ENCODE data around the gene FES. TPM values are rescaled to one million over a fixed set of nuclear protein-coding genes. Genes with fewer than 3 reads are reported as not detected.
"Not testable (repeated sequence)": the region's sequence is repeated elsewhere in the genome, so short reads cannot be mapped to it uniquely, and the experiment has no call there.

FES gene
- total RNA-seq, 4 donors from 2014 or later = 3.6 to 17.9 (median 11.0) TPM

DNA sequence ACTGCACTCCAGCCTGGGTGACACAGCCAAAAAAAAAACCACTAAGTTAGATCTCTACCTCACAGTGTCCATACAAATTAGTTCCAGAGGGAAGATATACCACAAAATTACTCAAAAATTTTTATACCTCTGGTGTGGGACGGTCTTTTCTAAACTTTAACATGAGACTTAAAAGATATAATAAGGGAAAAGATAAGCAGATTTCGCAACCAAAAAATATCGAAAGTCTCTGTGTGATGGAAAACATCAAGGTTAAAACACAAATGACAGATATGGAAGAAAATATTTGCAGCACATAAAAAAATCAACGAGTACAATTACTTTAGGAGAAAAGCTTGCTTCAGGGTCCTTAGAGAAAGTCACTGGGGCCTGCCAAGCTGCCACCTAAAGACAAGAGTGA, 37.6 kb downstream of the FES start:
- TF ChIP-seq, protein P1, sequence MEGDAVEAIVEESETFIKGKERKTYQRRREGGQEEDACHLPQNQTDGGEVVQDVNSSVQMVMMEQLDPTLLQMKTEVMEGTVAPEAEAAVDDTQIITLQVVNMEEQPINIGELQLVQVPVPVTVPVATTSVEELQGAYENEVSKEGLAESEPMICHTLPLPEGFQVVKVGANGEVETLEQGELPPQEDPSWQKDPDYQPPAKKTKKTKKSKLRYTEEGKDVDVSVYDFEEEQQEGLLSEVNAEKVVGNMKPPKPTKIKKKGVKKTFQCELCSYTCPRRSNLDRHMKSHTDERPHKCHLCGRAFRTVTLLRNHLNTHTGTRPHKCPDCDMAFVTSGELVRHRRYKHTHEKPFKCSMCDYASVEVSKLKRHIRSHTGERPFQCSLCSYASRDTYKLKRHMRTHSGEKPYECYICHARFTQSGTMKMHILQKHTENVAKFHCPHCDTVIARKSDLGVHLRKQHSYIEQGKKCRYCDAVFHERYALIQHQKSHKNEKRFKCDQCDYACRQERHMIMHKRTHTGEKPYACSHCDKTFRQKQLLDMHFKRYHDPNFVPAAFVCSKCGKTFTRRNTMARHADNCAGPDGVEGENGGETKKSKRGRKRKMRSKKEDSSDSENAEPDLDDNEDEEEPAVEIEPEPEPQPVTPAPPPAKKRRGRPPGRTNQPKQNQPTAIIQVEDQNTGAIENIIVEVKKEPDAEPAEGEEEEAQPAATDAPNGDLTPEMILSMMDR (IDR thresholded peaks at IDR 0.05) = no peak
- no peak for TF ChIP-seq POLR2A (IDR thresholded peaks at IDR 0.05)
- WGBS, 2 donors = 86 to 89% methylated on average over 4 of the region's 4 CpGs
- no peak for DNase-seq (ENCODE audit: low spot score in 2 of 2)
- H3K4me3 ChIP-seq (ENCODE audit: low read depth, poor library complexity, severe bottlenecking) = no peak overlapping the region
- intact Hi-C loops (cut with DNase I; ENCODE audit: low total_unique reads) = no loop called here

DNA sequence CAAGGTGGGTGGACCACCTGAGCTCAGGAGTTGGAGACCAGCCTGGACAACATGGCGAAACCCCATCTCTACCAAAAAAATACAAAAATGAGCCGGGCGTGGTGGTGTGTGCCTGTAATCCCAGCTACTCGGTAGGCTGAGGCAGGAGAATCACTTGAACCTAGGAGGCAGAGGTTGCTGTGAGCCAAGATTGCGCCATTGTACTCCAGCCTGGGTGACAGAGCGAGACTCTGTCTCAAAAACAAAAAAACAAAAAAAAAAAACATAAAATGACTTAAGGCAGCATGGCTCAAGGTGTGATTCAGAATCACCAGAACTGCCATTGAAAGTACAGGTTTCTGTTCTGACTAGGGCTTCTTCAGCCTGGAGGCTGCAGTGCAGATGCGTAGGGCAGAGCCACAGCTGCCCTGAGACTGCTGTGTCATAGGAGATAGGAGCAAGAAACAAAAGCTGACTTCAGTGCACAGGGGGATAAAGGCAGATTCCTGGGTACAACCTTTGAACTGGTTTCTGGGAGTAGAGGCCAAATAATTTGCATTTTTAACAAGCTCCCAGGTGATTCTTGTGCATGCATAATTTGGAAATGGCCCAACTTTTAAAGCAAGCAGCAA, 38.5 kb downstream of the FES start:
- WGBS, 2 donors = 92% methylated on average over 7 of the region's 7 CpGs
- intact Hi-C loops (cut with DNase I; ENCODE audit: low total_unique reads); H3K4me3 ChIP-seq (ENCODE audit: low read depth, poor library complexity, severe bottlenecking); DNase-seq (ENCODE audit: low spot score in 2 of 2): not testable (repeated sequence)

DNA sequence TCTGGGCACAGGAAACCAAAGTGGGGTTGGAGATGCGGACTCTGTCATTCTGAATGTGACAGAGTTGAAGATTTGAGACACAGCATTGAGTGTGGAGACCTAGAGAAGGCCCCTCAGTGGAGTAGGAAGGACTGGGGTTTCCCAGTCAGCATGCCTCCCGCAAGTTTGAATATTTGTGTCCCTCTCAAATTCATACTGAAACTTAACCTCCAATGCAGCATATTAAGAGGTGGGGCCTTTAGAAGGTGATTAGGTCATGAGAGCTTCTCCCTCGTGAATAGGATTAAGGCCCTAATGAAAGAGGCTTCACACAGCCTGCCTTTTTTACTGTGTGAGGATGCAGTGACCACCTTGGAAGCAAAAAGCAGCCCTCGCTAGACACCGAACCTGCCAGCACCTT, 40.1 kb downstream of the FES start:
- no peak for DNase-seq (ENCODE audit: low spot score in 2 of 2)
- WGBS, 2 donors = 87 to 91% methylated on average over 5 of the region's 5 CpGs
- TF ChIP-seq POLR2A (IDR thresholded peaks at IDR 0.05) = no peak
- TF ChIP-seq, protein P1 (IDR thresholded peaks at IDR 0.05) = no peak
- H3K4me3 ChIP-seq (ENCODE audit: low read depth, poor library complexity, severe bottlenecking) = no peak overlapping the region
- intact Hi-C loops (cut with DNase I; ENCODE audit: low total_unique reads) = no loop called here

DNA sequence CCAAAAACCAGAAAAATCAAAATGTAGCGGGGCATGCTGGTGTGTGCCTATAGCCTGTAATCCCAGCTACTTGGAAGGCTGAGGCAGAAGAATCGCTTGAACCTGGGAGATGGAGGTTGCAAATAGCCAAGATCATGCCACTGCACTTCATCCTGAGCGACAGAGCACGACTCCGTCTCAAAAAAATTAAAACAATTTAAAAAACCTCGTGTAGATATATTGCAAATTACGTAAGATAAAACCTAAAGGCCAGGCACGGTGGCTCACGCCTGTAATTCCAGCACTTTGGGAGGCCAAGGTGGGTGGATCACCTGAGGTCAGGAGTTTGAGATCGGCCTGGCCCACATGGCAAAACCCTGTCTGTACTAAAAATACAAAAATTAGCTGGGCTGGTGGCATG, 42.5 kb downstream of the FES start:
- 93 to 94% methylated on average over 10 of the region's 10 CpGs for WGBS, 2 donors
- DNase-seq (ENCODE audit: low spot score in 2 of 2); intact Hi-C loops (cut with DNase I; ENCODE audit: low total_unique reads); H3K4me3 ChIP-seq (ENCODE audit: low read depth, poor library complexity, severe bottlenecking): not testable (repeated sequence)

DNA sequence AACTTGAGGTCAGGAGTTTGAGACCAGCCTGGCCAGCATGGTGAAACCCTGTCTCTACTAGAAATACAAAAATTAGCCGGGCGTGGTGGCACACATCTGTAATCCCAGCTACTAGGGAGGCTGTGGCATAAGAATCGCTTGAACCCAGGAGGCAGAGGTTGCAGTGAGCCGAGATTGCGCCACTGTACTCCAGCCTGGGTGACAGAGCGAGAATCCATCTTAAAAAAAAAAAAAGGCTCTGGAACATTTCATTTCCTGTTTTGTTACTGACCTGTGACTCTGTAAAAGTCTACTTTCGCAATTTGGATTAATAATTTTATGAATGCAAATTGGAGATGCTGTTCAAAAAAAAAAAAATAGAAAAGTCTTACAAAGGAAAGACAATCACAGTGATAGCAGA, 43.8 kb downstream of the FES start:
- WGBS, 2 donors = 91% methylated on average over 7 of the region's 7 CpGs

DNA sequence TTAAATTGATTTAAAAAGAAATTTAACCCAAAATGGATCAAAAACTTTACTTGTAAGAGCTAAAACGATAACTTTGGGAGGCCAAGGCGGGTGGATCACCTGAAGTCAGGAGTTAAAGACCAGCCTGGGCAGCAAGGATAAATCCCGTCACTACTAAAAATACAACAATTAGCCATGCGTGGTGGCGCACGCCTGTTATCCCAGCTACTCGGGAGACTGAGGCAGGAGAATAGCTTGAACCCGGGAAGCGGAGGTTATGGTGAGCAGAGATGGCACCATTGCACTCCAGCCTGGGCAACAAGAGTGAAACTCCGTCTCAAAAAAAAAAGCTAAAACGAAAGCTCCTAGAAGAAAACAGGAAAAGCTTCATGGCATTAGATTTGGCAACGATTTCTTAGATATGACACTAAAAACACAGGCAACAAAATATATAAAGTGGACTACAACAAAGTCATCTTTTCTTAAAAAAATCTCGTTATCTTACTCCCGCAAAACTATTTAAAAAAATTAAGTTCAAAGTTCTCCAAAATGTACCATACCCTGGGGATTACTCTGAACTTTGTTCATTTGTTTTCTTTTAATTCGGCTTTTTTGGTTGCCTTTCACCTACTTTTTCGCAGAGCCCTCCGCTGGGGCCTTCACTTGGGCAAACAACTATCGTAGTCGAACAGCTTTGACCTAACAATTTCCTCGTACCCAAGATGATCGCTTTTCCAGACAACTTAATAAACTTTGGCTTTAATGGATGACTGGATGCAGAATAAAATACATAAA, 45.1 kb downstream of the FES start:
- peak overlapping the region; percentile 55 for H3K4me3 ChIP-seq (ENCODE audit: low read depth, poor library complexity, severe bottlenecking)
- intact Hi-C loops (cut with DNase I; ENCODE audit: low total_unique reads) = no loop called here
- 40 to 44% methylated on average over 21 of the region's 21 CpGs for WGBS, 2 donors
- no peak for DNase-seq (ENCODE audit: low spot score in 2 of 2)
- TF ChIP-seq POLR2A (IDR thresholded peaks at IDR 0.05) = no peak
- TF ChIP-seq, protein P1 (IDR thresholded peaks at IDR 0.05) = no peak

More for the DNA sequence above, 43.8 kb downstream of the FES start:
- intact Hi-C loops (cut with DNase I; ENCODE audit: low total_unique reads); H3K4me3 ChIP-seq (ENCODE audit: low read depth, poor library complexity, severe bottlenecking); DNase-seq (ENCODE audit: low spot score in 2 of 2): not testable (repeated sequence)

DNA sequence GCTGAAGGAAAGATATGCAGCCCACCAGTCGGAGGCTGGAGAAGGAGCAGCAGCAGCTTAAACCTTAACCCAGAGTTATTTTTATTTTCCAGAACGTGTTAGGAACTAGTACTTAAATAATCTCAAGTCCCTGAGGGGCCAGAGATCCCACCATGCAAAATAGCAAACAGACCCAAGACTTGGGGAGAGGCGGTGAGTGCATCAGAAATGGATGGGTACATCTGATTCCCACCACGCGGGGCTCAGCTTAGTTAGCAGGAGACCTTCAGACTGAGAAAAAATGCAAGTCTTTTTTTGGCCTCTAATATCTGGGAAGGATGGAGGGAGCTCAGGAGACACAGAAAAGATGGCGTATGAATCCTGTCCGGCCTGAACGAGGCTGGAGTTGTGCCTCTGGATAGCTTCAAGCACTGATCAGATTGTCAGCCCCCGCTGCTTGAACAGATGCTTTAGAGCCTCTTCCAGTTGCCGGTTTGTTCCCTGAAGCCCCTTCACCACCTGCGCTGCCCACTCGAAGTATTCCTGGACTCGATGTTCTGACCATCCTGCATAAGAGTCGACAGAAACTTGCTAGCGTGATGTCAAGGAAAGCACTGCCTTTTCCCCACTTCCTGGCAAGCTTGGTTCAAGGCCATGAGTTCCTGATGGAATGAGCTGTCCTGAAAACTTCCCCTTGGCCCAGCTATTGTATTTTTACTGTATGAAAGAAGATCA, 46.7 kb downstream of the FES start:
- H3K4me3 ChIP-seq (ENCODE audit: low read depth, poor library complexity, severe bottlenecking) = no peak overlapping the region
- intact Hi-C loops (cut with DNase I; ENCODE audit: low total_unique reads) = no loop called here
- TF ChIP-seq, protein P1 (IDR thresholded peaks at IDR 0.05) = no peak
- no peak for TF ChIP-seq POLR2A (IDR thresholded peaks at IDR 0.05)
- no peak for DNase-seq (ENCODE audit: low spot score in 2 of 2)
- WGBS, 2 donors = 62 to 71% methylated on average over 15 of the region's 15 CpGs
